Activated CD4-positive, alpha-beta T cell treated with anti-CD3 and anti-CD28 coated beads for 36 hours (primary cell): ENCODE results near the gene CIRBP. TPM values are rescaled to one million over a fixed set of nuclear protein-coding genes. Genes with fewer than 3 reads are reported as not detected.

Source experiments
- ATAC-seq: fragments of 200-7000 bp; cut with Tn5 transposase; one replicate; pipeline ENCODE4 v1.10.0; 2021; ENCODE audit warnings: mild to moderate bottlenecking, moderate library complexity
- CTCF ChIA-PET: fragments of 350-600 bp; sonication (Branson Sonifier 250); formaldehyde crosslinking; loops from one replicate; lab custom pipeline; 2021; ENCODE audit warnings: antibody characterized with exemption; lab: Charles Lee
- POLR2A ChIA-PET: fragments of 350-600 bp; sonication (Branson Sonifier 250); formaldehyde crosslinking; loops from one replicate; lab custom pipeline; 2021; ENCODE audit warnings: antibody characterized with exemption, inconsistent platforms; lab: Charles Lee
- DNase-seq: peaks from one replicate; pipeline ENCODE4 v3.0.0-alpha.2; 2020
- H3K27ac Mint-ChIP-seq: one replicate; pipeline ENCODE4 v1.8.0; 2021; ENCODE audit warnings: mixed read lengths
- H3K27me3 Mint-ChIP-seq: one replicate; pipeline ENCODE4 v1.8.0; 2021; ENCODE audit warnings: mixed read lengths
- H3K36me3 Mint-ChIP-seq: one replicate; pipeline ENCODE4 v1.8.0; 2021; ENCODE audit warnings: low read depth, mixed read lengths
- H3K4me1 Mint-ChIP-seq: one replicate; pipeline ENCODE4 v1.8.0; 2021; ENCODE audit warnings: mixed read lengths
- H3K4me3 Mint-ChIP-seq: one replicate; pipeline ENCODE4 v1.8.0; 2021; ENCODE audit warnings: mild to moderate bottlenecking, moderate library complexity, mixed read lengths
- H3K9me3 Mint-ChIP-seq: one replicate; pipeline ENCODE4 v1.8.0; 2021; ENCODE audit warnings: low read depth, mixed read lengths
- intact Hi-C, 2 experiments: fragments of 100-400 bp; cut with DNase I in 1 of 2; cut with micrococcal nuclease in 1 of 2; formaldehyde crosslinking; loops; one replicate each; pipeline versions ENCODE4 v1.14.2 to v1.15.1; 2022 to 2024; cut with DNase I, micrococcal nuclease
- total RNA-seq, 2 experiments: library from RNA; stranded (reverse); gene quantifications; one replicate each; pipeline ENCODE4 v1.2.3, GENCODE V29; 2021

CIRBP gene
- total RNA-seq, 2 experiments from 2014 or later, result 123 to 188 TPM

DNA sequence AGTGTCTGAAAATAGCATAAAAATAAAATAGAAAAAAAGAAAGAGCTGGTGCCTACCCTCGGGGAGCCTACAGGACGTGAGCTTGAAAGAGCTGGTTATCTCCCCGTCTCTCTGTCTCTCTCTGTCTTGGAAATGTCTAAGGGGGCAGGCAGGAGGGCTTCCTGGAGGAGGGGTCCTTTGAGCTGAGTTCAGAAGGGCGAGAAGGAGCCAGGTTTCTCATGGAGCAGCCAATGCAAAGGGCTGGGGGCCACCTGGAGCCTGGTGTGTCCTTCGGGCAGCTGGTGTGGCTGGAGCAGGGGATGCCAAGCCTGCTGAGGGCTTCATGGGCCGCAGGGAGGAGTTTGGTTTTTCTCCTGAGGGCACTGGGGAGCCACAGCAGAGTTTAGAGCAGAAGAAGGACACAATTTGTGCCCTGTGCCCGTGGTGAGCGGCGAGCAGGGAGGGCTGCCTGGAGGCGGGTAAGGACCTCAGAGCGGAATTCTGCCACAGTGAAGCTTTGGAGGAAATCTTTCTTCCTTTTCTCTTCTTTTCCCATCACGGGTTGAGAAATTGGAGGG lies 55.2 kb downstream of the CIRBP start:
- Mint-ChIP-seq H3K36me3 (no peaks in the 10 kb centered on the region), H3K27me3 (peaks cover 22% of the 10 kb centered on the region), H3K27ac (no peak overlapping the region), H3K4me1 (no peaks in the 10 kb centered on the region), H3K9me3 (no peaks in the 10 kb centered on the region), H3K4me3 (no peak overlapping the region)
- POLR2A ChIA-PET, result no interaction called here
- CTCF ChIA-PET, result interaction anchor here (1.2 kb wide), 1 partner anchor 10 kb away, joined by 4 read pairs; no protein-coding TSS in a partner anchor
- ATAC-seq, result no peak
- DNase-seq, result no peak
- intact Hi-C loops, result no loop called here

Other genes with a start within 250 kb of the CIRBP start
- 100 to 1,000 TPM; 106 to 128 TPM for gene TMEM259, start 248.2 kb upstream of the CIRBP start, total RNA-seq
- not detected for gene RNU6-2, start 247.8 kb upstream of the CIRBP start, total RNA-seq
- gene CNN2, start 242.7 kb upstream of the CIRBP start, total RNA-seq, result 100 to 1,000 TPM; 108 to 130 TPM
- gene ABCA7, start 229.2 kb upstream of the CIRBP start, total RNA-seq, result 10 to 100 TPM; 14.4 to 16.9 TPM
- gene ARHGAP45, start 202.2 kb upstream of the CIRBP start, total RNA-seq, result 100 to 1,000 TPM; 107 to 137 TPM
- gene POLR2E, start 174.0 kb upstream of the CIRBP start, total RNA-seq, result 100 to 1,000 TPM; 171 to 229 TPM
- gene GPX4, start 165.3 kb upstream of the CIRBP start, total RNA-seq, result 100 to 1,000 TPM; 192 to 218 TPM
- 100 to 1,000 TPM; 108 to 113 TPM for gene SBNO2, start 95.1 kb upstream of the CIRBP start, total RNA-seq
- 10 to 100 TPM; 49.2 to 61.5 TPM for gene STK11, start 63.6 kb upstream of the CIRBP start, total RNA-seq
- 1 to 10 TPM in 1 of 2 experiments, under 1 TPM in 1; 0.82 to 1.1 TPM for gene CBARP, start 31.3 kb upstream of the CIRBP start, total RNA-seq
- 100 to 1,000 TPM; 161 to 180 TPM for gene ATP5F1D, start 27.6 kb upstream of the CIRBP start, total RNA-seq
- gene MIDN, start 20.7 kb upstream of the CIRBP start, total RNA-seq, result 10 to 100 TPM; 46.5 to 47.9 TPM
- gene FAM174C, start 6.2 kb downstream of the CIRBP start, total RNA-seq, result 10 to 100 TPM; 75.3 to 88.3 TPM
- gene EFNA2, start 16.5 kb downstream of the CIRBP start, total RNA-seq, result not detected
- gene NDUFS7, start 114.6 kb downstream of the CIRBP start, total RNA-seq, result 100 to 1,000 TPM in 1 of 2 experiments, 10 to 100 TPM in 1; 93.4 to 113 TPM
- gene GAMT, start 132.2 kb downstream of the CIRBP start, total RNA-seq, result 10 to 100 TPM; 30.4 to 31.5 TPM
- 100 to 1,000 TPM; 248 to 347 TPM for gene DAZAP1, start 138.3 kb downstream of the CIRBP start, total RNA-seq
- 1,000 to 10,000 TPM; 1,716 to 1,858 TPM for gene RPS15, start 169.1 kb downstream of the CIRBP start, total RNA-seq
- under 1 TPM; 0.09 to 0.14 TPM for gene APC2, start 180.8 kb downstream of the CIRBP start, total RNA-seq
- gene C19orf25, start 209.9 kb downstream of the CIRBP start, total RNA-seq, result 10 to 100 TPM; 19.9 to 26.9 TPM
- 1 to 10 TPM; 1.8 to 3.9 TPM for gene PCSK4, start 221.0 kb downstream of the CIRBP start, total RNA-seq
- gene REEP6, start 221.8 kb downstream of the CIRBP start, total RNA-seq, result 1 to 10 TPM; 2.1 to 2.7 TPM
- gene ADAMTSL5, start 243.7 kb downstream of the CIRBP start, total RNA-seq, result 1 to 10 TPM; 2.5 to 3.8 TPM